Measurements from ENCODE around the gene WDR31. TPM values are rescaled to one million over a fixed set of nuclear protein-coding genes. Genes with fewer than 3 reads are reported as not detected.

The WDR31 gene
- total and polyA plus RNA-seq, 9 donors: 1.2 to 3.3 (median 2.4) TPM

GRCh38 chr9:113316030-113316429 lies 24.0 kb downstream of the WDR31 start:
- H3K4me3 ChIP-seq (ENCODE audit: low read length): no peak overlapping the region
- H3K36me3 ChIP-seq (ENCODE audit: control insufficient read depth, insufficient read depth, low read length): no peaks in the 10 kb centered on the region
- WGBS (ENCODE audit: insufficient coverage): 81% methylated on average over 4 of the region's 4 CpGs
- no peaks in the 10 kb centered on the region for H3K27me3 ChIP-seq (ENCODE audit: control insufficient read depth, insufficient read depth, low read length)
- no peak overlapping the region for H3K27ac ChIP-seq (ENCODE audit: low read length)
- H3K9me3 ChIP-seq (replicated peaks; ENCODE audit: control insufficient read depth, low read depth, low read length): no peaks in the 10 kb centered on the region
- DNase-seq: no peak
- peaks cover 9% of the 10 kb centered on the region for H3K4me1 ChIP-seq (ENCODE audit: control insufficient read depth, insufficient read depth, low read length)

- H3K4me3 ChIP-seq (ENCODE audit: low read length): no peak overlapping the region
- H3K27me3 ChIP-seq (ENCODE audit: control insufficient read depth, insufficient read depth, low read length): no peaks in the 10 kb centered on the region
- H3K4me1 ChIP-seq (ENCODE audit: control insufficient read depth, insufficient read depth, low read length): peaks cover 9% of the 10 kb centered on the region
- no peaks in the 10 kb centered on the region for H3K9me3 ChIP-seq (replicated peaks; ENCODE audit: control insufficient read depth, low read depth, low read length)
- no peaks in the 10 kb centered on the region for H3K36me3 ChIP-seq (ENCODE audit: control insufficient read depth, insufficient read depth, low read length)
- H3K27ac ChIP-seq (ENCODE audit: low read length): no peak overlapping the region
- DNase-seq: no peak
These were observed 24.8 kb downstream of the WDR31 start for GRCh38 chr9:113315231-113315630.

- H3K9me3 ChIP-seq (replicated peaks; ENCODE audit: control insufficient read depth, low read depth, low read length): no peaks in the 10 kb centered on the region
- peak overlapping the region; percentile 57 for H3K27ac ChIP-seq (ENCODE audit: low read length)
- no peak overlapping the region for H3K4me3 ChIP-seq (ENCODE audit: low read length)
- DNase-seq: peak; percentile 56
- WGBS (ENCODE audit: insufficient coverage): 31% methylated on average over 2 of the region's 5 CpGs
- H3K27me3 ChIP-seq (ENCODE audit: control insufficient read depth, insufficient read depth, low read length): no peaks in the 10 kb centered on the region
- H3K36me3 ChIP-seq (ENCODE audit: control insufficient read depth, insufficient read depth, low read length): no peaks in the 10 kb centered on the region
- peaks cover 9% of the 10 kb centered on the region for H3K4me1 ChIP-seq (ENCODE audit: control insufficient read depth, insufficient read depth, low read length)
These were observed 26.8 kb downstream of the WDR31 start for GRCh38 chr9:113313261-113313660.

GRCh38 chr9:113311961-113312360 lies 28.1 kb downstream of the WDR31 start:
- H3K4me1 ChIP-seq (ENCODE audit: control insufficient read depth, insufficient read depth, low read length): peaks cover 9% of the 10 kb centered on the region
- H3K27me3 ChIP-seq (ENCODE audit: control insufficient read depth, insufficient read depth, low read length): no peaks in the 10 kb centered on the region
- no peak for DNase-seq
- H3K9me3 ChIP-seq (replicated peaks; ENCODE audit: control insufficient read depth, low read depth, low read length): no peaks in the 10 kb centered on the region
- no peak overlapping the region for H3K27ac ChIP-seq (ENCODE audit: low read length)
- H3K36me3 ChIP-seq (ENCODE audit: control insufficient read depth, insufficient read depth, low read length): no peaks in the 10 kb centered on the region
- no peak overlapping the region for H3K4me3 ChIP-seq (ENCODE audit: low read length)
- WGBS (ENCODE audit: insufficient coverage): no CpG with 5 or more reads among the region's 3 CpGs

GRCh38 chr9:113310538-113310937 lies 29.5 kb downstream of the WDR31 start:
- no peaks in the 10 kb centered on the region for H3K9me3 ChIP-seq (replicated peaks; ENCODE audit: control insufficient read depth, low read depth, low read length)
- WGBS (ENCODE audit: insufficient coverage): no CpG with 5 or more reads among the region's 3 CpGs
- H3K36me3 ChIP-seq (ENCODE audit: control insufficient read depth, insufficient read depth, low read length): no peaks in the 10 kb centered on the region
- peak; percentile 19 for DNase-seq
- H3K4me1 ChIP-seq (ENCODE audit: control insufficient read depth, insufficient read depth, low read length): peaks cover 9% of the 10 kb centered on the region
- H3K4me3 ChIP-seq (ENCODE audit: low read length): no peak overlapping the region
- H3K27ac ChIP-seq (ENCODE audit: low read length): no peak overlapping the region
- H3K27me3 ChIP-seq (ENCODE audit: control insufficient read depth, insufficient read depth, low read length): no peaks in the 10 kb centered on the region

GRCh38 chr9:113309204-113309813 lies 30.8 kb downstream of the WDR31 start:
- peak; percentile 55 for DNase-seq
- Histone ChIP-seq H3K36me3 (ENCODE audit: control insufficient read depth, insufficient read depth, low read length) (no peaks in the 10 kb centered on the region), H3K27ac (ENCODE audit: low read length) (no peak overlapping the region), H3K4me1 (ENCODE audit: control insufficient read depth, insufficient read depth, low read length) (peaks cover 9% of the 10 kb centered on the region), H3K27me3 (ENCODE audit: control insufficient read depth, insufficient read depth, low read length) (no peaks in the 10 kb centered on the region), H3K4me3 (ENCODE audit: low read length) (no peak overlapping the region), H3K9me3 (replicated peaks; ENCODE audit: control insufficient read depth, low read depth, low read length) (no peaks in the 10 kb centered on the region)
- no CpG with 5 or more reads among the region's 2 CpGs for WGBS (ENCODE audit: insufficient coverage)

GRCh38 chr9:113307396-113307975 lies 32.6 kb downstream of the WDR31 start:
- Histone ChIP-seq H3K36me3 (ENCODE audit: control insufficient read depth, insufficient read depth, low read length) (no peaks in the 10 kb centered on the region), H3K9me3 (replicated peaks; ENCODE audit: control insufficient read depth, low read depth, low read length) (no peaks in the 10 kb centered on the region), H3K4me1 (ENCODE audit: control insufficient read depth, insufficient read depth, low read length) (peaks cover 5% of the 10 kb centered on the region), H3K27me3 (ENCODE audit: control insufficient read depth, insufficient read depth, low read length) (peaks cover 3% of the 10 kb centered on the region), H3K27ac (ENCODE audit: low read length) (no peak overlapping the region), H3K4me3 (ENCODE audit: low read length) (no peak overlapping the region)
- no peak for DNase-seq
- 50% methylated on average over 6 of the region's 8 CpGs for WGBS (ENCODE audit: insufficient coverage)

- Histone ChIP-seq H3K4me3 (ENCODE audit: low read length) (no peak overlapping the region), H3K27ac (ENCODE audit: low read length) (no peak overlapping the region), H3K36me3 (ENCODE audit: control insufficient read depth, insufficient read depth, low read length) (no peaks in the 10 kb centered on the region), H3K27me3 (ENCODE audit: control insufficient read depth, insufficient read depth, low read length) (peaks cover 3% of the 10 kb centered on the region), H3K9me3 (replicated peaks; ENCODE audit: control insufficient read depth, low read depth, low read length) (no peaks in the 10 kb centered on the region), H3K4me1 (ENCODE audit: control insufficient read depth, insufficient read depth, low read length) (no peaks in the 10 kb centered on the region)
- no CpG with 5 or more reads among the region's 1 CpG for WGBS (ENCODE audit: insufficient coverage)
- no peak for DNase-seq
These were observed 33.5 kb downstream of the WDR31 start for GRCh38 chr9:113306566-113306965.

GRCh38 chr9:113302792-113303418 lies 37.2 kb downstream of the WDR31 start, which contains the start of gene RNF183:
Gene RNF183, minus strand, starts transcription at chr9:113303376. Its CDS starts 5,192 bp downstream, at chr9:113298184.
- WGBS (ENCODE audit: insufficient coverage): 66% methylated on average over 21 of the region's 25 CpGs
- Histone ChIP-seq H3K4me1 (ENCODE audit: control insufficient read depth, insufficient read depth, low read length) (peaks cover 2% of the 10 kb centered on the region), H3K27me3 (ENCODE audit: control insufficient read depth, insufficient read depth, low read length) (peaks cover 7% of the 10 kb centered on the region), H3K27ac (ENCODE audit: low read length) (no peak within 1 kb of the TSS), H3K36me3 (ENCODE audit: control insufficient read depth, insufficient read depth, low read length) (no peaks in the 10 kb centered on the region), H3K9me3 (replicated peaks; ENCODE audit: control insufficient read depth, low read depth, low read length) (no peaks in the 10 kb centered on the region), H3K4me3 (ENCODE audit: low read length) (no peak within 1 kb of the TSS)
- DNase-seq: no peak

- Histone ChIP-seq H3K4me1 (ENCODE audit: control insufficient read depth, insufficient read depth, low read length) (peaks cover 2% of the 10 kb centered on the region), H3K27ac (ENCODE audit: low read length) (no peak overlapping the region), H3K27me3 (ENCODE audit: control insufficient read depth, insufficient read depth, low read length) (peaks cover 7% of the 10 kb centered on the region), H3K36me3 (ENCODE audit: control insufficient read depth, insufficient read depth, low read length) (no peaks in the 10 kb centered on the region), H3K9me3 (replicated peaks; ENCODE audit: control insufficient read depth, low read depth, low read length) (no peaks in the 10 kb centered on the region), H3K4me3 (ENCODE audit: low read length) (no peak overlapping the region)
- WGBS (ENCODE audit: insufficient coverage): 70% methylated on average over 2 of the region's 8 CpGs
- DNase-seq: no peak
These were observed 38.5 kb downstream of the WDR31 start for GRCh38 chr9:113301548-113301947.
